IPS DF 6.9 (cell line): ENCODE measurements around the gene FCAR.
"Not testable (repeated sequence)": the region's sequence is repeated elsewhere in the genome, so short reads cannot be mapped to it uniquely, and the experiment has no call there.

ENCODE experiments used
- DNase-seq: peaks from one replicate; pipeline ENCODE4 v3.0.0-alpha.2; 2013; ENCODE audit warnings: low read depth, low spot score
- H3K27ac ChIP-seq: one replicate; pipeline ENCODE4 v1.5.1; 2013; ENCODE audit warnings: low read length, control low read depth
- H3K27me3 ChIP-seq: 2 replicates; pipeline ENCODE4 v1.6.1; 2013; ENCODE audit warnings: mild to moderate bottlenecking, low read length; ENCODE audit not compliant: control insufficient read depth, insufficient read depth
- H3K36me3 ChIP-seq: 2 replicates; pipeline ENCODE4 v1.6.1; 2013; ENCODE audit warnings: low read length; ENCODE audit not compliant: control insufficient read depth, insufficient read depth
- H3K4me1 ChIP-seq: 2 replicates; pipeline ENCODE4 v1.6.1; 2013; ENCODE audit warnings: low read length; ENCODE audit not compliant: control insufficient read depth, insufficient read depth
- H3K4me3 ChIP-seq: 2 replicates; pipeline ENCODE4 v1.5.1; 2013; ENCODE audit warnings: mild to moderate bottlenecking, low read length
- H3K9me3 ChIP-seq: 2 replicates; pipeline ENCODE4 v1.6.1; 2013; ENCODE audit warnings: low read length, inconsistent platforms; ENCODE audit not compliant: control insufficient read depth, insufficient read depth
- WGBS: extraction: QIAGEN DNeasy Blood & Tissue Kit; methylation state at CpG from one replicate; pipeline ENCODE4 v1.1.7; 2013; ENCODE audit warnings: mixed read lengths, missing lambda C conversion rate; ENCODE audit not compliant: insufficient read length, insufficient coverage; 5-methylcytosine and 5-hydroxymethylcytosine counted together

Gene FCAR

DNA sequence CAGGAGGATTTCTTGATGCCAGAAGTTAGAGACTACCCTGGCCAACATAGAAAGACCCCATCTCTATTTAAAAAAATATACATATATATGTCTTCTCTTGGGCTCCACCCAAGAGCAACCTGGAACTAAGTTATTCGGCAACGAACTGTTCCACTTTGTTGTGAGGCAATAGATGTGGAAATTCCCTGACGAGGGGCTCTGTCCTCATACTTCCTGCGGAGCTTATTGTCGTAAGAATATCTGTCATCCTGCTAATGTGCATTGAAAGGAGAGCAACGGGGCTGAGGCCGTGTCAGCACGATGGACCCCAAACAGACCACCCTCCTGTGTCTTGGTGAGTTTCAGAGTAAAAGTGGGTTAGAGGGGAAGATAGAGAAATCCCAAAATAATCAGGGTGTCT is at the start of gene FCAR:
Gene FCAR, plus strand, starts transcription at position 246 of the 400 bp plus-strand sequence. Its CDS starts 55 bp downstream, at position 301.
- H3K27ac ChIP-seq: no peak within 1 kb of the TSS
- no peak within 1 kb of the TSS for H3K4me3 ChIP-seq

DNA sequence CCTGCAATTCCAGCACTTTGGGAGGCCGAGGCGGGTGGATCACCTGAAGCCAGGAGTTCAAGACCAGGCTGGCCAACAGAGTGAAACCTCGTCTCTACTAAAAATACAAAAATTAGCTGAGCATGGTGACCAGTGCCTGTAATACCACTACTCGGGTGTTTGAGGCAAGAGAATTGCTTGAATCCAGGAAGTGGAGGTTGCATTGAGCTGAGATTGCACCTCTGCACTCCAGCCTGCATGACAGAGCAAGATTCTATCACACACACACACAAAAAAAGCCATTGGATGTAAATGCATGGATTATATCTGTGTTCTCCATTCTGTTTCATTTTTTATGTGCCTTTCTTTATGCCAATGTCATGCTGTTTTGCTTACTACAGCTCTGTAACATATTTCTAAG is 49.6 kb upstream of the FCAR start:
- H3K9me3 ChIP-seq, H3K4me3 ChIP-seq, H3K27me3 ChIP-seq, H3K4me1 ChIP-seq, DNase-seq, H3K36me3 ChIP-seq, H3K27ac ChIP-seq: not testable (repeated sequence)
- no CpG with 5 or more reads among the region's 4 CpGs for WGBS

More for the DNA sequence above, at the start of gene FCAR:
- DNase-seq: no peak
- no peaks in the 10 kb centered on the region for H3K36me3 ChIP-seq
- H3K27me3 ChIP-seq: no peaks in the 10 kb centered on the region
- H3K9me3 ChIP-seq: peaks cover 7% of the 10 kb centered on the region
- WGBS: no CpG with 5 or more reads among the region's 8 CpGs
- H3K4me1 ChIP-seq: no peaks in the 10 kb centered on the region

DNA sequence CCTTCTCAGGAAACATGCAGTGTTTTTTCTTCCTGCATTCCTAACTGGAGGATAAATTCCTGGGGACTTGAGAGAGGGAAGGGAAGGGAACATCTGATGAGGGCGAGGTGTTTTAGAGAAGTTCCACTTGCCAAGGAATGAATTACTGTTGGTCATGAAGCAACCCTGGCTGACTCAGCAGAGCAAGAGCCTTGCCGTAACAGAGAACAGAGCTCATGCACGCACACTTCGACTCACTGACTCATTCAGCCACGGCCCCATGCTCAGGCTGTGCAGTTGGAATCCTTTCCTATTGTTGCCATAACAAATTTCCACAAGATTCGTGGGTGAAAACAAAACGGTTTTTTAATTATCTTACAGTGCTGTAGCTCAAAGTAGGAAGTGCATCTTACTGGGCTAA is 48.7 kb upstream of the FCAR start:
- H3K4me3 ChIP-seq, H3K4me1 ChIP-seq, H3K9me3 ChIP-seq, H3K27ac ChIP-seq, H3K36me3 ChIP-seq, H3K27me3 ChIP-seq, DNase-seq: not testable (repeated sequence)
- WGBS: no CpG with 5 or more reads among the region's 7 CpGs

DNA sequence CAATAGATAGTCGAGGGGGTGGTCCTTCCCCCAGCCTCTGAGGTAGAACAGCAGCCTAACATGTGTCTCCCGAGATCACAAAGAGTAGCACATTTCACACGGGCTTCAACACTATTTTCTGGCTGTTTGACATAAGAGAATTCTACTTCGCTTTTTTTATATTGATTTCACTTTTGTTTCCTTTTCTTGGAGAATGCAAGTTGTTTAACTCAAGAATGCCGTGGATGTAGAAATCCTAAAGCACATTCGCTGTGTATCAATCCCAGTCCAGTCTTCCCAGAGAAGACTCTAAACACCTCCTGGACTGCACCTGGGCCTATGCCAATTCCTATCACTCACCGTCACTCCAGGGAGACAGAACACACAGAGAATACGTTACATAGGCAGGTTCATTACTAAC is 46.0 kb upstream of the FCAR start:
- H3K9me3 ChIP-seq, DNase-seq, H3K4me1 ChIP-seq, H3K27me3 ChIP-seq, H3K36me3 ChIP-seq, H3K27ac ChIP-seq, H3K4me3 ChIP-seq: not testable (repeated sequence)
- WGBS: no CpG with 5 or more reads among the region's 8 CpGs

DNA sequence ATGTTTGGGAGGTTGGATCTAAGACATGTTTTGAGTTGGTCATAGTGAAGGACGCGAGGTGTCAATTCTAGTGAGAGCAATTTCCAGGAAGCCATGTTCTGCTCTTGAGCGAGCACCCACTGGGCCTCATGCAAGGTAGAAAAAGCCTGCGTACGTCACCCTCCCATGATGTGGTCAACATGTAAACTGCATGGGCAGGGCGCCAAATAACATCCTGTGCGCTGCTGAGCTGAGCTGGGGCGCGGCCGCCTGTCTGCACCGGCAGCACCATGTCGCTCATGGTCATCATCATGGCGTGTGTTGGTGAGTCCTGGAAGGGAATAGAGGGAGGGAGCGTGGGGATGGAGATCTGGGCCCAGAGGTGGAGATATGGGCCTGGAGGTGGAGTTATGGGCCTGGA is 41.5 kb upstream of the FCAR start, which contains the start of gene KIR2DS4:
Gene KIR2DS4, plus strand, starts transcription at position 181 of the 400 bp plus-strand sequence.
- not testable (repeated sequence) for H3K27ac ChIP-seq, H3K27me3 ChIP-seq, H3K4me3 ChIP-seq, H3K4me1 ChIP-seq, DNase-seq, H3K36me3 ChIP-seq
- H3K9me3 ChIP-seq: peaks cover 14% of the 10 kb centered on the region
- WGBS: no CpG with 5 or more reads among the region's 14 CpGs

DNA sequence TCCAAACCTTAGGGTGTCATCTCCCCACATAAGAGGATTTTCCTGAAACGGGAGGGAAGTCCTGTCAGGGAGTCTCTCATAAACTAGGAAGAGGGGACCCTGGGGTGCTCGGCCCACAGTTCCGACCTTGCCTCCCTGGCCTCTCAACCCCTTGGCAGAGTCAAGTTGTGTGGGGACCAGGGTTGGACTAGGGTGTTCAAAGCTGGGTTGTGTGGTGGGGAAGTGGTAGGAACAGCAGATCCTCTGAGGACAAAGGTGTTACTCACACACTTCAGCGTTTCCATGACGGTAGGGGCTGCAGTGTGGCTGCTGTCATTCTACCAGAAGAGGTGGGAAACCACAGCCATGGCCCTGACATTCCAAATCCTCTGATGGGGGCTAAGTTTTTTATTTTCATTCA is 38.9 kb upstream of the FCAR start:
- not testable (repeated sequence) for H3K27me3 ChIP-seq, H3K4me1 ChIP-seq, H3K4me3 ChIP-seq, H3K36me3 ChIP-seq, H3K27ac ChIP-seq, DNase-seq
- H3K9me3 ChIP-seq: peaks cover 18% of the 10 kb centered on the region
- no CpG with 5 or more reads among the region's 5 CpGs for WGBS

DNA sequence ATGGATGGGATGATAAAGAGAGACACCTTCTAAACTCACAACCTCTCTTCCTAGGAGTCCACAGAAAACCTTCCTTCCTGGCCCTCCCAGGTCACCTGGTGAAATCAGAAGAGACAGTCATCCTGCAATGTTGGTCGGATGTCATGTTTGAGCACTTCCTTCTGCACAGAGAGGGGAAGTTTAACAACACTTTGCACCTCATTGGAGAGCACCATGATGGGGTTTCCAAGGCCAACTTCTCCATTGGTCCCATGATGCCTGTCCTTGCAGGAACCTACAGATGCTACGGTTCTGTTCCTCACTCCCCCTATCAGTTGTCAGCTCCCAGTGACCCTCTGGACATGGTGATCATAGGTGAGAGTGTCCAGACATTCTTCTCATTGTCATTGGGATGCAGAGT is 36.5 kb upstream of the FCAR start:
- H3K27ac ChIP-seq, H3K4me1 ChIP-seq, H3K27me3 ChIP-seq, H3K4me3 ChIP-seq, H3K36me3 ChIP-seq, DNase-seq: not testable (repeated sequence)
- H3K9me3 ChIP-seq: peaks cover 18% of the 10 kb centered on the region
- WGBS: no CpG with 5 or more reads among the region's 2 CpGs

DNA sequence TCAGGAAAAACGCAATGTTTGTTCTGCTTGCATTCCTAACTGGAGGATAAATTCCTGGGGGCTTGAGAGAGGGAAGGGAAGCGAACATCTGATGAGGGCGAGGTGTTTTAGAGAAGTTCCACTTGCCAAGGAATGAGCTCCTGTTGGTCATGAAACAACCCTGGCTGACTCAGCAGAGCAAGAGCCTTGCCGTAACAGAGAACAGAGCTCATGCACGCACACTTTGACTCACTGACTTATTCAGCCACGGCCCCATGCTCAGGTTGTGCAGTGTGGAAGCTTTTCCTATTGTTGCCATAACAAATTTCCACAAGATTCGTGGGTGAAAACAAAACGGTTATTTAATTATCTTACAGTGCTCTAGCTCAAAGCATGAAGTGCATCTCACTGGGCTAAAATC is 30.9 kb upstream of the FCAR start:
- H3K27me3 ChIP-seq, H3K27ac ChIP-seq, DNase-seq, H3K4me3 ChIP-seq, H3K4me1 ChIP-seq, H3K36me3 ChIP-seq: not testable (repeated sequence)
- WGBS: no CpG with 5 or more reads among the region's 8 CpGs
- H3K9me3 ChIP-seq: peaks cover 11% of the 10 kb centered on the region

DNA sequence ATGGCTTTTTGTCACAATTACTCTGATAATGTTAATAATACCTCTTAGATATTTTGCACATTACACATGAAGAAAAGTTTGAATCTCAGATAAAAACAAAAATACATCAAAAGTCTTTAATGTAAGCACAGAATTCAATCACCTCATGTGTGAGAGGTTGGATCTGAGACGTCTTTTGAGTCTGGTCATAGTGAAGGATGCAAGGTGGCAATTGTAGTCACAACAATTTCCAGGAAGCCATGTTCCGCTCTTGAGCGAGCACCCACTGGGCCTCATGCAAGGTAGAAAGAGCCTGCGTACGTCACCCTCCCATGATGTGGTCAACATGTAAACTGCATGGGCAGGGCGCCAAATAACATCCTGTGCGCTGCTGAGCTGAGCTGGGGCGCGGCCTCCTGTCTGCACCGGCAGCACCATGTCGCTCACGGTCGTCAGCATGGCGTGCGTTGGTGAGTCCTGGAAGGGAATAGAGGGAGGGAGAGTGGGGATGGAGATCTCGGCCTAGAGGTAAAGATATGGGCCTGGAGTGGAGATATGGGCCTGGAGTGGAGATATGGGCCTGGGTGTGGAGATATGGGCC is 23.9 kb upstream of the FCAR start, which contains the start of gene KIR3DL2:
Gene KIR3DL2, plus strand, starts transcription at position 383 of the 580 bp plus-strand sequence. Its CDS starts 33 bp downstream, at position 416.
- H3K27me3 ChIP-seq, H3K4me1 ChIP-seq, DNase-seq, H3K27ac ChIP-seq, H3K4me3 ChIP-seq, H3K36me3 ChIP-seq: not testable (repeated sequence)
- no CpG with 5 or more reads among the region's 16 CpGs for WGBS
- H3K9me3 ChIP-seq: peaks cover 15% of the 10 kb centered on the region

DNA sequence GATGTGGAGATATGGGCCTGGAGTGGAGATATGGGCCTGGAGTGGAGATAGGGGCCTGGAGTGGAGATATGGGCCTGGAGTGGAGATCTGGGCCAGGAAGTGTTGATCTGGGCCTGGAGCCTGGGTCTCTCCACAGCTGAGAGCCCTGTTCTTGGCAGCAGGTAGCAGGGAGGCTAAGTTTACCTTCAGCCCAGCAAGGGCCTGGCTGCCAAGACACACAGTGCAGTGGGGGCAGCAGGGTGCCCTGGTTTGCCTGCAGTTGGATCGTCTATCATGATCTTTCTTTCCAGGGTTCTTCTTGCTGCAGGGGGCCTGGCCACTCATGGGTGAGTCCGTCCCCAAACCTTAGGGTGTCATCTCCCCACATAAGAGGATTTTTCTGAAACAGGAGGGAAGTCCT is 23.1 kb upstream of the FCAR start:
- no peak for DNase-seq
- no CpG with 5 or more reads among the region's 2 CpGs for WGBS
- no peak overlapping the region for H3K4me3 ChIP-seq
- H3K36me3 ChIP-seq: no peaks in the 10 kb centered on the region
- H3K4me1 ChIP-seq: no peaks in the 10 kb centered on the region
- H3K27me3 ChIP-seq: no peaks in the 10 kb centered on the region; the same call in 1 of the 2 replicates
- H3K27ac ChIP-seq: no peak overlapping the region
- peaks cover 18% of the 10 kb centered on the region for H3K9me3 ChIP-seq

DNA sequence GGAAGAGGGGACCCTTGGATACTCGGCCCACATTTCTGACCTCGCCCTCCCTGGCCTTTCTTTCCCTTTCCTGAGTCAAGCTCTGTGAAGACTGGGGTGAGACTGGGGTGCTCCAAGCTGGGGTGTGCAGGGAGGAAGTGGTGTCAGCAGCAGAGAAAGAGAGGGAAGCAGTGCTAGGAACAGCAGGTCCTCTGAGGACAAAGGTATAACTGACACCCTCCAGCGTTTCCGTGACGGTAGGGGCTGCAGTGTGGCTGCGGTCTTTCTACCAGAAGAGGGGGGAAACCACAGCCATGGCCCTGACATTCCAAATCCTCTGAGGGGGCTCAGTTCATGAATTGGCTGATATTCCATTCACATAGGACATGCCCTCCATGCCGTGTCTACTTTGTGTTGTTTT is 22.7 kb upstream of the FCAR start:
- H3K4me1 ChIP-seq: no peaks in the 10 kb centered on the region
- no peaks in the 10 kb centered on the region; the same call in 1 of the 2 replicates for H3K27me3 ChIP-seq
- peaks cover 17% of the 10 kb centered on the region for H3K9me3 ChIP-seq
- no CpG with 5 or more reads among the region's 7 CpGs for WGBS
- no peak overlapping the region for H3K27ac ChIP-seq
- no peak for DNase-seq
- H3K4me3 ChIP-seq: no peak overlapping the region
- H3K36me3 ChIP-seq: no peaks in the 10 kb centered on the region
